Esophagus muscularis mucosa (tissue), 4 donors: ENCODE data around the gene COQ9. TPM values are rescaled to one million over a fixed set of nuclear protein-coding genes. Genes with fewer than 3 reads are reported as not detected.

Experiments
- DNase-seq: peaks from one replicate; pipeline ENCODE4 v3.0.0-alpha.2; 2017; ENCODE audit errors: extremely low spot score
- H3K27ac ChIP-seq, 4 donors: fragments of 200-600 bp; sonication (generic); replicated peaks in 1 of 4; 1 replicate in 3 of 4; 2 replicates in 1 of 4; pipeline ENCODE4 v1.5.1; 2016 to 2019; ENCODE audit warnings: mild to moderate bottlenecking in 1 of 4
- H3K27me3 ChIP-seq, 4 donors: fragments of 200-600 bp; sonication (generic); one replicate each; pipeline versions ENCODE4 v1.5.1 to v1.6.0; 2016 to 2019
- H3K36me3 ChIP-seq, 4 donors: fragments of 200-600 bp; sonication (generic); one replicate each; pipeline ENCODE4 v1.5.1; 2016 to 2019
- H3K4me1 ChIP-seq, 4 donors: fragments of 200-600 bp; sonication (generic); one replicate each; pipeline ENCODE4 v1.5.1; 2016 to 2019
- H3K4me3 ChIP-seq, 4 donors: fragments of 200-600 bp; sonication (generic); 1 replicate in 2 of 4; 2 replicates in 2 of 4; pipeline ENCODE4 v1.5.1; 2016 to 2019; ENCODE audit warnings: mild to moderate bottlenecking in 4 of 4, moderate library complexity in 1 of 4
- H3K9me3 ChIP-seq, 4 donors: fragments of 200-600 bp; sonication (generic); 1 replicate in 3 of 4; 2 replicates in 1 of 4; pipeline ENCODE4 v1.5.1; 2016 to 2019
- EP300 ChIP-seq: sonication (generic); formaldehyde crosslinking; IDR thresholded peaks from one replicate; pipeline ENCODE4 v1.6.1; 2017; ENCODE audit warnings: antibody characterized with exemption
- POLR2A ChIP-seq: fragments of 450-650 bp; IDR thresholded peaks from one replicate; pipeline ENCODE4 v1.6.1; 2017; ENCODE audit warnings: antibody characterized with exemption, moderate library complexity, mild to moderate bottlenecking, low read depth
- POLR2AphosphoS5 ChIP-seq, 2 donors: sonication (generic); formaldehyde crosslinking; IDR thresholded peaks; one replicate each; pipeline ENCODE4 v1.6.1; 2017; ENCODE audit warnings: antibody characterized with exemption in 2 of 2
- WGBS: methylation state at CpG from one replicate; pipeline ENCODE4 v1.1.5; 2018; 5-methylcytosine and 5-hydroxymethylcytosine counted together
- intact Hi-C: fragments of 100-400 bp; cut with DNase I; formaldehyde crosslinking; loops from one replicate; pipeline ENCODE4 v1.15.1; 2023
- total RNA-seq, 4 donors: library from RNA; depleted of rRNA; stranded (reverse); fragments of >200 nt; gene quantifications; one replicate each; pipeline versions ENCODE4 v1.1.0 to v1.2.1, GENCODE V29; 2016
- TF ChIP-seq, protein P1 (sequence below), 3 experiments: fragments of 200-600 bp in 2 of 3; fragments of 450-650 bp in 1 of 3; sonication (generic) in 2 of 3; IDR thresholded peaks; one replicate each; pipeline ENCODE4 v1.5.1; 2017 to 2019; ENCODE audit warnings: antibody characterized with exemption in 3 of 3, mild to moderate bottlenecking in 2 of 3, moderate library complexity in 1 of 3

Gene COQ9
- total RNA-seq, 4 donors from 2014 or later = 77.2 to 115 (median 93.3) TPM

DNA sequence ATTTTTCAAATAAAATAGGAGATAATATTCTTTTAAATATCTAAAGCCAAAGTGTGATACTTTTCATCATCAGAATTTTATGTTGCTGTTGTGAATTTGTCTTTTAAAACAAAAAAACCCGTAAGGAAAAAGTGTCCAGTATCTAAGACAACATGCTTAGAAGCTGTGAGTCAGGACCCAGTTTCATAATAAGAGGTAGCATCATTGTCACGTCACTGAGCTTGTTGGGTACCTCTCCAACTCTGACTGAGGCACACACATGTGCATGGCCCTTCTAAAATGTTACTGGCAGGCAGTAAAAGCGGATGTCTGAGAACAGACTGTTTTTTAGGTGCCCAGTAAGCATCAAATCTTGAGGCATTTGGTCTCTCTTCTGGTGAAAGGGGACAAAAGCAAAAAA, 2.6 kb upstream of the COQ9 start:
- no peak overlapping the region for H3K4me3 ChIP-seq
- no peaks in the 10 kb centered on the region for H3K27me3 ChIP-seq
- peaks cover 0 to 14% (median 8%) of the 10 kb centered on the region in 4 donors for H3K36me3 ChIP-seq
- 75% methylated on average over 3 of the region's 3 CpGs for WGBS
- H3K9me3 ChIP-seq = no peaks in the 10 kb centered on the region
- peaks cover 29 to 39% (median 34%) of the 10 kb centered on the region in 4 donors for H3K4me1 ChIP-seq
- no peak for DNase-seq
- intact Hi-C loops = no loop called here
- TF ChIP-seq POLR2AphosphoS5 (IDR thresholded peaks at IDR 0.05) = no peak
- TF ChIP-seq, protein P1, sequence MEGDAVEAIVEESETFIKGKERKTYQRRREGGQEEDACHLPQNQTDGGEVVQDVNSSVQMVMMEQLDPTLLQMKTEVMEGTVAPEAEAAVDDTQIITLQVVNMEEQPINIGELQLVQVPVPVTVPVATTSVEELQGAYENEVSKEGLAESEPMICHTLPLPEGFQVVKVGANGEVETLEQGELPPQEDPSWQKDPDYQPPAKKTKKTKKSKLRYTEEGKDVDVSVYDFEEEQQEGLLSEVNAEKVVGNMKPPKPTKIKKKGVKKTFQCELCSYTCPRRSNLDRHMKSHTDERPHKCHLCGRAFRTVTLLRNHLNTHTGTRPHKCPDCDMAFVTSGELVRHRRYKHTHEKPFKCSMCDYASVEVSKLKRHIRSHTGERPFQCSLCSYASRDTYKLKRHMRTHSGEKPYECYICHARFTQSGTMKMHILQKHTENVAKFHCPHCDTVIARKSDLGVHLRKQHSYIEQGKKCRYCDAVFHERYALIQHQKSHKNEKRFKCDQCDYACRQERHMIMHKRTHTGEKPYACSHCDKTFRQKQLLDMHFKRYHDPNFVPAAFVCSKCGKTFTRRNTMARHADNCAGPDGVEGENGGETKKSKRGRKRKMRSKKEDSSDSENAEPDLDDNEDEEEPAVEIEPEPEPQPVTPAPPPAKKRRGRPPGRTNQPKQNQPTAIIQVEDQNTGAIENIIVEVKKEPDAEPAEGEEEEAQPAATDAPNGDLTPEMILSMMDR (IDR thresholded peaks at IDR 0.05) = no peak
- TF ChIP-seq POLR2A = no peak
- TF ChIP-seq EP300 = no peak
- no peak overlapping the region for H3K27ac ChIP-seq

DNA sequence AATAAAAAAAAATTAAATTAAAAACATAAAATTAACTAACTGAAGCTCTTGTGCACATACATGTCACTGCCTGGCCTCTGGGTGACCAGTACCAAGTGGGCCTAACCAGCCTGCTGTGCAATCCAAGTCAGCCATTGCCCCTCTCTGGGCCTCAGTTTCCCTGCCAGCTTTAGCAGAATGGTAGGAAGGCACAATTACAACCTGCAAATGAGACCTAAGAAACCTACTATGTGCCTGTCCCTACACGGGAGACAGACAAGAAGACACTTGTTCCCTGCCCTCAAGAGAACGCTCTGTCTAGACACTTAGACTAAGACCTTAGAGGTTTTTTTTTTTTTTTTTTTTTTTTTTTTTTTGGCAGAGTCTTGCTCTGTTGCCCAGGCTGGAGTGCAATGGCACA, 1.8 kb upstream of the COQ9 start:
- Histone ChIP-seq H3K9me3 (no peaks in the 10 kb centered on the region), H3K4me1 (peaks cover 29 to 43% (median 37%) of the 10 kb centered on the region in 4 donors), H3K36me3 (peaks cover 0 to 6% (median under 1%) of the 10 kb centered on the region in 4 donors), H3K27me3 (no peaks in the 10 kb centered on the region), H3K27ac (no peak overlapping the region), H3K4me3 (no peak overlapping the region)
- WGBS = 92% methylated on average over 2 of the region's 2 CpGs
- intact Hi-C loops = no loop called here
- DNase-seq = no peak
- TF ChIP-seq, protein P1 (IDR thresholded peaks at IDR 0.05) = no peak
- TF ChIP-seq EP300 = no peak
- no peak for TF ChIP-seq POLR2AphosphoS5 (IDR thresholded peaks at IDR 0.05)
- no peak for TF ChIP-seq POLR2A

DNA sequence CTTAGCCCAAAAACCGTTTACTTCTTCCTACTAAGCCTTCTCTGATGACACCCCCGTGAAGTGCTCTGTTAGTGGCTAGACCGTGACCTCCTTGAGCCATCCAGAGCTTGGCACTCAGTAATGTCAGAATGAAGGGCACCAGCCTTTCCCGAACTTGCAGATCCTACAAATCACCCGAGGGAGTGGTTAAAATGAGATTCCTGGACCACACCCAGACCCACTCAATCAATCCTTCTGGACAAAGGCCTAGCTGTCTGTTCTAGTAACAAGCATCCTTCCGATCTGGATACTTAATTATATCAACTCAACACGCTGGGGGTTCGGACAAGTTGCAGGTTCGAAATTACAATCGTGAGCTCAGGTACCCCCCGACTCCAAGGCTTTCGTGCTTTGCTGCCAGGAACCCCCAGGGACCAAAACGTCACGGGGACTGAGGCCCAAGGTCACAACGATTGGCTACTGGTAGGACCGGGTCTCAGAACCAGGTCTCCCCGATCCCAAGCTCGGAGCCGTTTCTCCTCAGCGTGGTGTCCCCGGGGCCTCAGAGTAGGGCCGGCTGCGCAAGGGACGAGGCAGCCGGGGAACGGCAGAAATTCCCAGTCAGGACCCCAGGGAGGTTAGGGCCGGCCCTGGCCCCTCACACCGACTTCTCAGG, 621 bp upstream of the COQ9 start:
- intact Hi-C loops = no loop called here
- WGBS = 2% methylated on average over 19 of the region's 28 CpGs
- TF ChIP-seq EP300 (no peak), POLR2AphosphoS5 (IDR thresholded peaks at IDR 0.05) (no peak), POLR2A (no peak)
- TF ChIP-seq, protein P1 (IDR thresholded peaks at IDR 0.05) = no peak

DNA sequence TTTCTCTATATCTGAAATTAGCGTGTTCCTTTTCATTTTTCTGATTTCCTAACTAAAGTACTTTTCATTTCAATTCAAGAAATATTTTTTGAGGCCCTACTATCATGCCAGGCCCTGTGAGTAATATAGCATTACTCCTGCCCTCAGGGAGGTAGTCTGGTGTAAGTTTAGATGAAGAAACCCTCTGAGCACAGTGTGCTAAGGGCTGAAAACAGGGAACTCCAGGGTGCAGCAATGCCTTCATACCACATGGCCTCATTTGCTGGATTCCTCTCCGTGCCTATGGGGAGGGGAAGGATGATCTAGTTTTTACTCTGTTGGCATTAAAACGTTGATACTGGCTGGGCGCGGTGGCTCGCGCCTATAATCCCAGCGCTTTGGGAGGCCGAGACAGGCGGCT, 4.7 kb downstream of the COQ9 start:
- DNase-seq = no peak
- no peak overlapping the region for H3K27ac ChIP-seq
- TF ChIP-seq, protein P1 (IDR thresholded peaks at IDR 0.05) = no peak
- TF ChIP-seq POLR2A = no peak
- TF ChIP-seq EP300 = no peak
- TF ChIP-seq POLR2AphosphoS5 (IDR thresholded peaks at IDR 0.05) = no peak
- no peaks in the 10 kb centered on the region for H3K27me3 ChIP-seq
- no peak overlapping the region for H3K4me3 ChIP-seq
- peaks cover 17 to 25% (median 24%) of the 10 kb centered on the region in 4 donors for H3K4me1 ChIP-seq
- H3K9me3 ChIP-seq = no peaks in the 10 kb centered on the region
- WGBS = 96% methylated on average over 10 of the region's 10 CpGs
- intact Hi-C loops = no loop called here
- peaks cover 49 to 64% (median 60%) of the 10 kb centered on the region in 4 donors for H3K36me3 ChIP-seq

More for the DNA sequence above, 621 bp upstream of the COQ9 start:
- no peaks in the 10 kb centered on the region for H3K9me3 ChIP-seq
- H3K27me3 ChIP-seq = no peaks in the 10 kb centered on the region
- peak overlapping the region; percentile 85 to 96 (median 91) for H3K4me3 ChIP-seq
- H3K36me3 ChIP-seq = peaks cover 4 to 10% (median 7%) of the 10 kb centered on the region in 4 donors
- peaks cover 29 to 46% (median 40%) of the 10 kb centered on the region in 4 donors for H3K4me1 ChIP-seq
- DNase-seq = no peak
- peak overlapping the region; percentile 91 to 96 (median 93) for H3K27ac ChIP-seq
